ENCODE data around the gene HAPLN2.

GRCh38 chr1:156622581-156623297, 3.5 kb downstream of the HAPLN2 start:
- TF ChIP-seq CTCF (IDR thresholded peaks at IDR 0.05) (no peak), POLR2AphosphoS5 (IDR thresholded peaks at IDR 0.05) (no peak)

Data from prostate gland (tissue), 2 donors.